HL-60/S4 treated with phorbol 12-myristate 13-acetate at 8.2 ng/mL for 4 days and 3 days (cell line): ENCODE measurements around the gene FARP1.

ENCODE experiments used
- in situ Hi-C: fragments of 300-500 bp; cut with MboI; formaldehyde crosslinking; loops from 2 replicates; pipeline ENCODE4 v1.15.0; 2022; ENCODE audit warnings: low sequenced_read_pairs

The FARP1 gene

DNA sequence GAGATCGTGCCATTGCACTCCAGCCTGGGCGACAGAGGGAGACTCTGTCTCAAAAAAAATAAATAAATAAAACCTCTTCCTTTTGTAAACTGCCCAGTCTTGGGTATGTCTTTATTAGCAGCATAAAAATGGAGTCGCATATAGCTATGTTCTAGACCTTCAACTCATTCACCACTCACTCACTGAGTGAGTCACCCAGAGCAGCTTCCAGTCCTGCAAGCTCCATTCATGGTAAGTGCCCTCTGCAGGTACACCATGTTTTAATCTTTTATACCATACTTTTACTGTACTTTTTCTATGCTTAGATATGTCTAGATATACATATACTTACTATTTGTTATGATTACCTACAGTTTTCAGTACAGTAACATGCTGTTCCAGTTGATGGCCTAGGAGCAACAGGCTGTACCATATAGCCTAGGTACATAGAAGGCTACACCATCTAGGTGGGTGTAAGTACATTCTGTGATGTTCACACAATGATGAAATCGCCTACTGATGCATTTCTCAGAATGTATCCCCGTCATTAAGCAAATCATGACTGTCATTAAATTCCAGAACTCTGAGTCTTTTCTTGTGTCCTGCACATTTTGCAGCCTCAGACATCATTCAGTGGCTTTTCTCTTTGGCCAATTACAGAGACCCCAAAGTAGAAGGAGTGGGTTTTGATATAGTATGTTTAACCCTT lies 13.7 kb upstream of the FARP1 start:
- in situ Hi-C loops = no loop called here

GRCh38 chr13:98133946-98134345 lies 8.9 kb upstream of the FARP1 start:
- in situ Hi-C loops = no loop called here

- in situ Hi-C loops = no loop called here
Observed at GRCh38 chr13:98134901-98135300, 8.0 kb upstream of the FARP1 start.

- in situ Hi-C loops = no loop called here
Observed at GRCh38 chr13:98141091-98141490, 1.8 kb upstream of the FARP1 start.

DNA sequence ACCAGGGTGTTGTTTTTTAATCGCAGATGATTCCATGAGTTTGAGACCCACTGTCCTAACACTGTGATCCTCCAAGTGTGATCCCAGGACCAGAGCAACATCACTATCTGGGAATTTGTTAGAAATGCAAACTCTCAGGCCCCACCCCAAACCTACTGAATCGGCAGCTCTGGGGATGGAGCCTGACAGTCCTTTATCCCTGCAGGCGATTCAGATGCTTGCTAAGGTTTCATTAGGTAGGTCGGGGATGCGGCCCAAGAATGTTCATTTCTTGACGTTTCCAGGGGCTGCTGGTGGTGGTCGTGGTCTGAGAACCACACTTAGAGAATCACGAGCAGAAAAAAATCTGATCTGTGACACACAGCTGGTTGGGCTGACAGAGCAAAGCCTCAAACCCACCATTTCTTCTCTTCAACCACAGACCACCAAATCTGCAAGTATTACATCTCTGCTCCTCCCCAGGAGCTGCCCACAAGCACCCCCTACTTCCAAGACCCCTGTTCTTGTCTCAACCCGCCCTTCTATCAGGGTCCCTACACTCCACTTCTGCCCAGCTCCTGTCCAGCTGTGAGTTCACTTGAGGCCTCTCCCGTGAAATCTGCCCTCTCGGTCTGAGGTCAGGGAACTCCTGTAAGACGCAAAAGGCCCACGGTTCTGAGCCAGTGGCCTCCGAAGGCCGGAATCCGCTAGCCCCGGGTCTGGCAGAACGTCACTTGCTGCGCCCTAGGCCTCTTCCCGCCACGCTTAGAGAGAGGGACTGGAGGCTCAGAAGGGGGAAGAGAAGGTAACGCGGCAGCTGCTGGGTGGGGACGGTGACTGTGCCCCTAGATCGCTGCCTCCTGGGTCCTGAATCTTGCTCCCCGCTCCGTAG lies 1.1 kb upstream of the FARP1 start:
- in situ Hi-C loops = no loop called here

- in situ Hi-C loops = no loop called here
Observed at GRCh38 chr13:98143157-98143553, 261 bp downstream of the FARP1 start.

GRCh38 chr13:98143601-98144026 lies 720 bp downstream of the FARP1 start:
- in situ Hi-C loops = no loop called here

DNA sequence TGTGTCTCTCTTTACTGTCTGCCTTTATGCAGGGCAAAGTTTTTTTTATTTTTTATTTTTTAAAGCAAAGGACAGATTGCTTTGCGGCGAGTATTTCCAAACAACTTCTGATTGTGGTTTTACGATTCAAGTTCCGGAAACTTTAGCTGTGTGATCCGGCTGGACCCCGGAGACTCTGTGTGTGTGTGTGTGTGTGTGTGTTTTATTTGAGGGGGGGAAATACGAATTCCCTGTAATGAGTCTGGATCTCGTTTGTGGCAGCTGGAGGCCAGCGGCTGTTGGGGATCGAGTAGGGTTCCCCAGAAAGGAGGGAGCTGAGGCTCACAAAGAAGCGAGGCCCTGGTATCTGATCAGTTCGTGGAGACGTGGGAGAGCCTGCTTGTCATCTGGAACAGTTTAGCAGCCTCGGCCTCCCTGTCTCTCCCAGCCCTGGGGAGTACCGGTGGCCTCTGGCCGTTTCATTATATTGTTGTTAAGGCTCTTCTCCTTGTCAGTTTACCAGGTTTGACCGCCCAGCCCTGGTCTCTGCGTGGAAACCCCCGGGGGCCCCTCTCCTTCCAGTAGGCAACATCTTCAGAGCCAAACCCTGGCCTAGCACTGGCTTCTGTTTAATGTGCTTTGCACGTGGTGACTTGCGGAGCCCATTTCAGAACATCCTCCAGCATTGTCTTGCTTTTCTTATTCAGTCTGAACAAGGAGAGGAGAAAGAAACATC lies 1.3 kb downstream of the FARP1 start:
- in situ Hi-C loops = no loop called here

GRCh38 chr13:98144801-98145350 lies 2.0 kb downstream of the FARP1 start:
- in situ Hi-C loops = no loop called here

GRCh38 chr13:98147521-98147920 lies 4.6 kb downstream of the FARP1 start:
- in situ Hi-C loops = no loop called here

DNA sequence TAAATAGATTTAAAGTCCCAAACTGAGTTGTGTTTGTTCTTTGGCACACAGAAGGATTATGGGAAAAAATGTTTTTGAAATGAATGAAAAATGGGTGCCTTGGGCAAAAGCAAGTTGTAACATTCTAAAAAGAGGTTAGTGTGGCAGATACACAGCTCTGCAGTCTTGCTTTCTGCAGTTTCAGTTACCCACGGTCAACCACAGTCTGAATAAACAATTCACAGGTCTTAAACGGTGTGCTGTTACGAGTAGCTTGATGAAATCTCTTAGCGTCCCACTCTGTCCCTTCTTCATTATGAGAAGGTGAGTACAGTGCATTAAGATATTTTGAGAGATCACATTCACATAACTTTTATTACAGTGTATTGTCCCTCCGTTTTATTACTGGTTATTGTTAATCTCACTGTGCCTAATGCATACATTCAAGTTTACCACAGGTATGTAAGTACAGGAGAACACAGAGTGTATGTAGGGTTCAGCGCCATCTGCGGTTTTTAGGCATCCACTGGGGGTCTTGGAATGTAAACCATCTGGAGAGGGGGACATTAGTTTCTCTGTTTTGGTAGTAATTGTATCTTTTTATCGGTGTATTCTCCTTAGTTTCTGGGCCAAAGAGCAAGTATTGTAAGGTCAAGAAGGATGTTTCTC lies 8.1 kb downstream of the FARP1 start:
- in situ Hi-C loops = no loop called here

- in situ Hi-C loops = no loop called here
Observed at GRCh38 chr13:98155475-98156109, 12.7 kb downstream of the FARP1 start.

DNA sequence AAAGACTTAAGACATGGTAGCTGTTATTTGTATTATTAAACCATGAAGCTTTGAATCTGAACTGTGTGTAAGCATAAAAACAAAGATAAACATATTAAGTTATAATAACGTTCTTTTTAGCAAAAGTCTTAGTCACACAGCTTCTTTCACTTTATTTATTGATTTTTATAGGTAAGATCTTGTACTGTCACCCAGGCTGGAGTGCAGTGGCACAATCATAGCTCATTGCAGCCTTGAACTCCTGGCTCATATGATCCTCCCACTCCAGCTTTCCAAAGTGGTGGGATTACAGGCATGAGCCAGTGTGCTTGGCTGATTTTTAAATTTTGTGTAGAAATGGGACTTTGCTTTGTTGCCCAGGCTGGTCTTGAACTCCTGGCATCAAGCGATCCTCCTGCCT lies 13.4 kb downstream of the FARP1 start:
- in situ Hi-C loops = no loop called here

GRCh38 chr13:98157188-98157587 lies 14.3 kb downstream of the FARP1 start:
- in situ Hi-C loops = no loop called here

DNA sequence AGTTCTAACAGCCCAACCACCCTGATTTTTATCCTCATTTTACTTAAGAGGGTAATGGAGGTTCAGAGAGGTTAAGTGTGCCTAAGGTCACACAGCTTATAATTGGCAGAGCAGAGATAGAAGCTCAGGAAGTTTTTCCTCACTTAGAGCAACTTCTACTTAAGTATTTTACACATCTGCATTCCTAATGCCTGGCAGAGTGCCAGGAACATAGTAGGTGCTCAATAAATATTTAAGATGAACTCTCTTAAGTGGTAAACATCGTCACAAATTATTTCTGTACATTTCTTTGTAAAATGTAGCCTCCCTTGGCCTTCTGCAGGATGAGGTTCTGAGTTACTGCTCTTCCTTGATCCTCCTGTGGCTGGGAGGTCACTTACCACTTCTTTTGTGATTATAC lies 14.7 kb downstream of the FARP1 start:
- in situ Hi-C loops = no loop called here

- in situ Hi-C loops = no loop called here
Observed at GRCh38 chr13:98158172-98158899, 15.4 kb downstream of the FARP1 start.

DNA sequence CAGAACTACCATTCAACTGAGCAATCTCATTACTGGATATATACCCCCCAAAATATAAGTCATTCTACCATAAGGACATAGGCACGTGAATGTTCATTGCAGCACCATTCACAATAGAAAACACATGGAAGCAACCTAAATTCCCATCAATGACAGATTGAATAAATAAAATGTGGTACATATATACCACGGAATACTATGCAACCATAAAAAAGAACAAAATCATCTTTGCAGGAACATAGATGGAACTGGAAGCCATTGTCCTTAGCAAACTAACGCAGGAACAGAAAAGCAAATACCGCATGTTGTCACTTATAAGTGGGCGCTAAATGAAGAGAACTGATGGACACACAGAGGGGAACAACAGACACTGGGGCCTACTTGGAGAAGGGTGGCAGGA lies 20.0 kb downstream of the FARP1 start:
- in situ Hi-C loops = no loop called here

GRCh38 chr13:98169331-98169730 lies 26.4 kb downstream of the FARP1 start:
- in situ Hi-C loops = no loop called here

- in situ Hi-C loops = no loop called here
Observed at GRCh38 chr13:98171900-98172589, 29.2 kb downstream of the FARP1 start.
